HepG2 (cell line): Measurements from ENCODE around the gene ABCA4. TPM values are rescaled to one million over a fixed set of nuclear protein-coding genes. Genes with fewer than 3 reads are reported as not detected.

Experiments
- ARNT ChIP-seq: fragments of 450-650 bp; IDR thresholded peaks from 2 replicates; pipeline ENCODE4 v1.6.1; 2017
- CREB1 ChIP-seq, 2 experiments: fragments of 450-650 bp in 1 of 2; IDR thresholded peaks; 2 replicates each; pipeline ENCODE4 v1.6.1; 2016 to 2017; ENCODE audit warnings: control low read depth in 1 of 2, mild to moderate bottlenecking in 1 of 2, missing compliant biosample characterization in 1 of 2, missing genetic modification characterization in 1 of 2
- E2F5 ChIP-seq: sonication (generic); formaldehyde crosslinking; conservative IDR thresholded peaks from 2 replicates; pipeline ENCODE4 v1.4.0; 2020; ENCODE audit warnings: missing genetic modification reagents
- FOXC1 ChIP-seq: sonication (generic); formaldehyde crosslinking; IDR thresholded peaks from 2 replicates; pipeline ENCODE4 v1.8.0; 2022; ENCODE audit warnings: mild to moderate bottlenecking, missing genetic modification reagents, borderline replicate concordance
- FOXJ3 ChIP-seq: sonication (generic); formaldehyde crosslinking; IDR thresholded peaks from 2 replicates; pipeline ENCODE4 v1.4.0; 2020; ENCODE audit warnings: missing genetic modification reagents, mild to moderate bottlenecking, borderline replicate concordance
- NFE2L1 ChIP-seq: sonication (generic); formaldehyde crosslinking; IDR thresholded peaks from 2 replicates; pipeline ENCODE4 v1.4.0; 2020; ENCODE audit warnings: missing genetic modification reagents, mild to moderate bottlenecking, borderline replicate concordance
- RAD21 ChIP-seq: fragments of 450-650 bp; formaldehyde crosslinking; IDR thresholded peaks from 2 replicates; pipeline ENCODE4 v1.5.0; 2020; ENCODE audit warnings: mild to moderate bottlenecking
- RFX5 ChIP-seq: IDR thresholded peaks from 2 replicates; pipeline ENCODE4 v1.6.1; 2011; ENCODE audit warnings: low read depth, low read length, improper control_type of control experiment
- SIN3B ChIP-seq: fragments of 150-350 bp; IDR thresholded peaks from 2 replicates; pipeline ENCODE4 v1.6.1; 2014; ENCODE audit warnings: low read length
- SYNCRIP ChIP-seq: fragments of 200-400 bp; formaldehyde crosslinking; IDR thresholded peaks from 2 replicates; pipeline ENCODE4 v1.6.1; 2018; ENCODE audit warnings: mild to moderate bottlenecking, low read depth, low read length; ENCODE audit not compliant: insufficient read depth
- TBL1XR1 ChIP-seq: fragments of 150-350 bp; IDR thresholded peaks from 2 replicates; pipeline ENCODE4 v1.6.1; 2014; ENCODE audit warnings: borderline replicate concordance, low read length; ENCODE audit not compliant: partially characterized antibody
- TEAD2 ChIP-seq: sonication (generic); formaldehyde crosslinking; IDR thresholded peaks from 2 replicates; pipeline ENCODE4 v1.9.0; 2021; ENCODE audit warnings: missing genetic modification reagents
- TFDP2 ChIP-seq: sonication (generic); formaldehyde crosslinking; IDR thresholded peaks from 2 replicates; pipeline ENCODE4 v1.4.0; 2020; ENCODE audit warnings: missing genetic modification reagents
- ZNF343 ChIP-seq: sonication (generic); formaldehyde crosslinking; IDR thresholded peaks from 2 replicates; pipeline ENCODE4 v1.4.0; 2020; ENCODE audit warnings: mild to moderate bottlenecking, missing genetic modification reagents
- ZNF367 ChIP-seq: sonication (generic); formaldehyde crosslinking; IDR thresholded peaks from 2 replicates; pipeline ENCODE4 v1.4.0; 2020; ENCODE audit warnings: missing genetic modification reagents, borderline replicate concordance
- ZNF414 ChIP-seq: sonication (generic); formaldehyde crosslinking; IDR thresholded peaks from 2 replicates; pipeline ENCODE4 v1.5.0; 2020; ENCODE audit warnings: missing genetic modification reagents
- ZNF766 ChIP-seq: sonication (generic); formaldehyde crosslinking; IDR thresholded peaks from 2 replicates; pipeline ENCODE4 v1.5.0; 2020; ENCODE audit warnings: missing genetic modification reagents, borderline replicate concordance
- polyA plus RNA-seq, 8 experiments: library from polyadenylated mRNA; depleted of rRNA in 3 of 8; stranded (reverse) in 7 of 8; unstranded in 1 of 8; fragments of >200 nt; fragmentation: Illumina TruSeq in 4 of 8; extraction: Trizol in 4 of 8; gene quantifications; 2 replicates each; pipeline versions ENCODE4 v1.2.1 to v1.2.3, GENCODE V29; 2011 to 2016; ENCODE audit warnings: low read depth in 4 of 8, missing spikeins in 1 of 8, mixed read lengths in 1 of 8; ENCODE audit not compliant: insufficient read depth in 1 of 8
- total RNA-seq, 5 experiments: library from RNA; depleted of rRNA; stranded (reverse); fragments of >200 nt; fragmentation: Illumina TruSeq; extraction: Trizol; gene quantifications; 2 replicates each; pipeline ENCODE4 v1.2.3, GENCODE V29; 2016; ENCODE audit warnings: low read depth in 1 of 5
- TF ChIP-seq, protein P1 (sequence below): sonication (generic); formaldehyde crosslinking; IDR thresholded peaks from 2 replicates; pipeline ENCODE4 v1.4.0; 2020; ENCODE audit warnings: mild to moderate bottlenecking, missing genetic modification reagents
- TF ChIP-seq, protein P2 (sequence below): sonication (generic); formaldehyde crosslinking; IDR thresholded peaks from 2 replicates; pipeline ENCODE4 v1.9.0; 2022; ENCODE audit warnings: low read depth, missing genetic modification reagents

Gene ABCA4
- total and polyA plus RNA-seq, 2 of the 13 experiments (the other 11 are each of a cell fraction or from before 2014, with no cell fraction given), result 0.24 to 0.67 TPM

GRCh38 chr1:93979718-93980319 is 141.1 kb downstream of the ABCA4 start (continued):
- TF ChIP-seq, protein P1, sequence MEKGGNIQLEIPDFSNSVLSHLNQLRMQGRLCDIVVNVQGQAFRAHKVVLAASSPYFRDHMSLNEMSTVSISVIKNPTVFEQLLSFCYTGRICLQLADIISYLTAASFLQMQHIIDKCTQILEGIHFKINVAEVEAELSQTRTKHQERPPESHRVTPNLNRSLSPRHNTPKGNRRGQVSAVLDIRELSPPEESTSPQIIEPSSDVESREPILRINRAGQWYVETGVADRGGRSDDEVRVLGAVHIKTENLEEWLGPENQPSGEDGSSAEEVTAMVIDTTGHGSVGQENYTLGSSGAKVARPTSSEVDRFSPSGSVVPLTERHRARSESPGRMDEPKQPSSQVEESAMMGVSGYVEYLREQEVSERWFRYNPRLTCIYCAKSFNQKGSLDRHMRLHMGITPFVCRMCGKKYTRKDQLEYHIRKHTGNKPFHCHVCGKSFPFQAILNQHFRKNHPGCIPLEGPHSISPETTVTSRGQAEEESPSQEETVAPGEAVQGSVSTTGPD (CRISPR knock-in tag), result peak; percentile 56; the same call in 1 of the 2 replicates
- TF ChIP-seq SIN3B, result no peak
- TF ChIP-seq ARNT, result no peak
- TF ChIP-seq RAD21 (CRISPR knock-in tag), result no peak
- no peak for TF ChIP-seq E2F5 (CRISPR knock-in tag)
- TF ChIP-seq, protein P2, sequence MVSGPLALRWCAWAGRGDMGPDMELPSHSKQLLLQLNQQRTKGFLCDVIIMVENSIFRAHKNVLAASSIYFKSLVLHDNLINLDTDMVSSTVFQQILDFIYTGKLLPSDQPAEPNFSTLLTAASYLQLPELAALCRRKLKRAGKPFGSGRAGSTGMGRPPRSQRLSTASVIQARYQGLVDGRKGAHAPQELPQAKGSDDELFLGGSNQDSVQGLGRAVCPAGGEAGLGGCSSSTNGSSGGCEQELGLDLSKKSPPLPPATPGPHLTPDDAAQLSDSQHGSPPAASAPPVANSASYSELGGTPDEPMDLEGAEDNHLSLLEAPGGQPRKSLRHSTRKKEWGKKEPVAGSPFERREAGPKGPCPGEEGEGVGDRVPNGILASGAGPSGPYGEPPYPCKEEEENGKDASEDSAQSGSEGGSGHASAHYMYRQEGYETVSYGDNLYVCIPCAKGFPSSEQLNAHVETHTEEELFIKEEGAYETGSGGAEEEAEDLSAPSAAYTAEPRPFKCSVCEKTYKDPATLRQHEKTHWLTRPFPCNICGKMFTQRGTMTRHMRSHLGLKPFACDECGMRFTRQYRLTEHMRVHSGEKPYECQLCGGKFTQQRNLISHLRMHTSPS (CRISPR knock-in tag), result no peak
- TF ChIP-seq NFE2L1 (CRISPR knock-in tag), result no peak
- TF ChIP-seq SYNCRIP, result no peak
- TF ChIP-seq FOXJ3 (CRISPR knock-in tag), result peak; percentile 68
- TF ChIP-seq TFDP2 (CRISPR knock-in tag), result peak; percentile 76
- TF ChIP-seq TBL1XR1, result peak; percentile 64
- no peak for TF ChIP-seq TEAD2 (CRISPR knock-in tag)
- TF ChIP-seq ZNF367 (CRISPR knock-in tag), result no peak
- TF ChIP-seq CREB1 (IDR thresholded peaks at IDR 0.05), result no peak
- TF ChIP-seq CREB1 (CRISPR knock-in tag; IDR thresholded peaks at IDR 0.05), result peak; percentile 54; the same call in 1 of the 2 replicates
- no peak; the same call in 1 of the 2 replicates for TF ChIP-seq FOXC1 (CRISPR knock-in tag)
- 0 out of 2 replicates have a peak, but pooled peaks have one; percentile 64 for TF ChIP-seq ZNF414 (CRISPR knock-in tag)
- peak; percentile 77; the same call in 1 of the 2 replicates for TF ChIP-seq ZNF343 (CRISPR knock-in tag)
- no peak for TF ChIP-seq ZNF766 (CRISPR knock-in tag)
- TF ChIP-seq RFX5, result peak; percentile 48; the same call in 1 of the 2 replicates
